Lower lobe of right lung (tissue), 2 donors: ENCODE measurements around the gene SEC31A. TPM values are rescaled to one million over a fixed set of nuclear protein-coding genes. Genes with fewer than 3 reads are reported as not detected.
"Not testable (repeated sequence)": the region's sequence is repeated elsewhere in the genome, so short reads cannot be mapped to it uniquely, and the experiment has no call there.

Source experiments
- ATAC-seq, 2 donors: fragments of 200-7000 bp; cut with Tn5 transposase; one replicate each; pipeline ENCODE4 v1.9.1; 2020 to 2022; ENCODE audit warnings: mild to moderate bottlenecking in 2 of 2, moderate library complexity in 2 of 2
- DNase-seq: peaks from one replicate; pipeline ENCODE4 v3.0.0-alpha.2; 2020
- H3K27ac ChIP-seq: fragments of 200-600 bp; one replicate; pipeline ENCODE4 v1.8.0; 2022
- H3K27me3 ChIP-seq: fragments of 200-600 bp; one replicate; pipeline ENCODE4 v1.8.0; 2022; ENCODE audit warnings: low read depth
- H3K36me3 ChIP-seq: fragments of 200-600 bp; one replicate; pipeline ENCODE4 v1.8.0; 2022; ENCODE audit warnings: mild to moderate bottlenecking
- H3K4me1 ChIP-seq: fragments of 200-600 bp; one replicate; pipeline ENCODE4 v1.8.0; 2022
- H3K4me3 ChIP-seq: fragments of 200-600 bp; one replicate; pipeline ENCODE4 v1.8.0; 2022; ENCODE audit warnings: mild to moderate bottlenecking
- H3K9me3 ChIP-seq: fragments of 200-600 bp; one replicate; pipeline ENCODE4 v1.8.0; 2022
- intact Hi-C: fragments of 100-400 bp; cut with DNase I; formaldehyde crosslinking; loops from one replicate; pipeline ENCODE4 v1.11.0; 2022
- total RNA-seq: library from RNA; stranded (reverse); fragmentation: NEBNext Ultra II Directional; extraction: Animal tissue kit (Norgen Biotek cat#: 25700); gene quantifications from one replicate; pipeline ENCODE4 v1.2.1, GENCODE V29; 2021
- TF ChIP-seq, protein P1 (sequence below): fragments of 200-600 bp; IDR thresholded peaks from one replicate; pipeline ENCODE4 v1.8.0; 2022; ENCODE audit warnings: antibody characterized with exemption, mild to moderate bottlenecking
- donor health status: DM: no; HTN: yes; CAD: no; lungs with severe emphysema.

Gene SEC31A
- total RNA-seq, 1 donor from 2014 or later, result 183 TPM

DNA sequence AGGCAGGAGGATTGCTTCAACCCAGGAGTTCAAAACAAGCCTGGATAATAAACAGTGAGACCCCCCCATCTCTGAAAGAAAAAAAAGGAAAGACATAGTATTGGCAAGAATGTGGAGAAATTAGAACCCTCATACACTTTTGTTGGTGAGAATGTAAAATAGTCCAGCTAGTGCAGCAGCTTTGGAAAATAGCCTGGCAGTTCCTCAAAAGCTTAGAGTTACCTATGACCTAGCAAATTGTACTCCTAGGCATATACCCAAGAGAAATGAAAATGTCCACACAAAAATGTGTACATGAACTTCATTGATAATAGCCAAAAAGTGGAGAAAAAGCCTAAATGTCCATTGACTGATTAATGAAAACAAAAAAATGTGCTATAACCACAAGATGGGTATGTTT lies 30.8 kb upstream of the SEC31A start:
- TF ChIP-seq, protein P1, sequence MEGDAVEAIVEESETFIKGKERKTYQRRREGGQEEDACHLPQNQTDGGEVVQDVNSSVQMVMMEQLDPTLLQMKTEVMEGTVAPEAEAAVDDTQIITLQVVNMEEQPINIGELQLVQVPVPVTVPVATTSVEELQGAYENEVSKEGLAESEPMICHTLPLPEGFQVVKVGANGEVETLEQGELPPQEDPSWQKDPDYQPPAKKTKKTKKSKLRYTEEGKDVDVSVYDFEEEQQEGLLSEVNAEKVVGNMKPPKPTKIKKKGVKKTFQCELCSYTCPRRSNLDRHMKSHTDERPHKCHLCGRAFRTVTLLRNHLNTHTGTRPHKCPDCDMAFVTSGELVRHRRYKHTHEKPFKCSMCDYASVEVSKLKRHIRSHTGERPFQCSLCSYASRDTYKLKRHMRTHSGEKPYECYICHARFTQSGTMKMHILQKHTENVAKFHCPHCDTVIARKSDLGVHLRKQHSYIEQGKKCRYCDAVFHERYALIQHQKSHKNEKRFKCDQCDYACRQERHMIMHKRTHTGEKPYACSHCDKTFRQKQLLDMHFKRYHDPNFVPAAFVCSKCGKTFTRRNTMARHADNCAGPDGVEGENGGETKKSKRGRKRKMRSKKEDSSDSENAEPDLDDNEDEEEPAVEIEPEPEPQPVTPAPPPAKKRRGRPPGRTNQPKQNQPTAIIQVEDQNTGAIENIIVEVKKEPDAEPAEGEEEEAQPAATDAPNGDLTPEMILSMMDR, result no peak
- H3K4me1 ChIP-seq, result no peaks in the 10 kb centered on the region
- intact Hi-C loops, result no loop called here
- no peak overlapping the region for H3K4me3 ChIP-seq
- peaks cover 14% of the 10 kb centered on the region for H3K36me3 ChIP-seq
- DNase-seq (no peak), ATAC-seq (no peak)
- no peak overlapping the region for H3K27ac ChIP-seq
- H3K9me3 ChIP-seq, result no peaks in the 10 kb centered on the region
- H3K27me3 ChIP-seq, result no peaks in the 10 kb centered on the region

DNA sequence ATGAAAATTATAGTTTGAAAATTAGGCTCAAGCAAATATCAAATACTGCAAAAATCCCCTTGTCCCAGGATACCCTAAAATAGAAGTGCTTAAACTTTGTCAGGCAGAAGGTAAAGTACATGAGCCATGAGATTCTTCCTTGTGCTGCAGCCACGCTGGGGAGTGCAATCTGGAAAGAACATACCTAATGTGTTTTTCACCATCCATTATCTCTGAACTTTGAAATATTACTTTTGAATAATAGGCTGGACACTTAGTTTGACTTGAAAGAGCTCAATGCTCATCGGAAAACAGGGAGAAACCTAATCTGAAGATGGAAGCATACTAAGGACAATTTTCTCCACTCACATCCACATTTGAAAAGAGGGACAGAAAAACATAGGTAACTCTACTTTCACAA lies 28.4 kb upstream of the SEC31A start:
- Histone ChIP-seq H3K4me1 (no peaks in the 10 kb centered on the region), H3K36me3 (peaks cover 14% of the 10 kb centered on the region), H3K27ac (no peak overlapping the region), H3K9me3 (no peaks in the 10 kb centered on the region), H3K27me3 (no peaks in the 10 kb centered on the region), H3K4me3 (no peak overlapping the region)
- intact Hi-C loops, result no loop called here
- ATAC-seq (no peak), DNase-seq (no peak)
- TF ChIP-seq, protein P1, result no peak

DNA sequence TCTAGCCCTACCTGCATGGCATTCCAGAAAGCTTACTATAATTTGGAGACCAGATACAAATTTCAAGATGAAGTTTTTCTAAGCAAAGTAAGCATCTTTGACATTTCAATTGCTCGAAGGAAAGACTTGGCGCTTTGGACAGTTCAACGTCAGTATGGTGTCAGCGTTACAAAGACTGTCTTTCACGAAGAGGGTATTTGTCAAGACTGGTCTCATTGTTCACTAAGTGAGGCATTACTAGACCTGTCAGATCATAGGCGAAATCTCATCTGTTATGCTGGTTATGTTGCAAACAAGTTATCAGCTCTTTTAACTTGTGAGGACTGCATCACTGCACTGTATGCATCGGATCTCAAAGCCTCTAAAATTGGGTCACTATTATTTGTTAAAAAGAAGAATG lies 27.1 kb upstream of the SEC31A start:
- DNase-seq, result no peak
- Histone ChIP-seq H3K27me3 (no peaks in the 10 kb centered on the region), H3K4me1 (no peaks in the 10 kb centered on the region), H3K4me3 (no peak overlapping the region), H3K27ac (no peak overlapping the region), H3K9me3 (no peaks in the 10 kb centered on the region), H3K36me3 (peaks cover 14% of the 10 kb centered on the region)
- TF ChIP-seq, protein P1, result no peak
- no peak for ATAC-seq
- intact Hi-C loops, result no loop called here

DNA sequence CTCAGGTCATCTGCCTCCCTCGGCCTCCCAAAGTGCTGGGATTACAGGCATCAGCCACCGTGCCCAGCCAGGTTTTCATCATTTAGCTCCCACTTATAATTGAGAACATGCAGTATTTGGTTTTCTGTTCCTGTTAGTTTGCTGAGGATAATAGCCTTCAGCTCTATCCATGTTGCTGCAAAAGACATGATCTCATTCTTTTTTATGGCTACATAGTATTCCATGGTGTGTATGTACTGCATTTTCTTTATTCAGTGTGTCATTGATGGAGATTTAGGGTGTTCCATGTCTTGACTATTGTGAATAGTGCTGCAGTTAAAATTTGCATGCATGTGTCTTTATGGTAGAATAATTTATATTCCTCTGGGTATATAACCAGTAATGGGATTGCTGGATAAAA lies 23.0 kb upstream of the SEC31A start:
- H3K4me1 ChIP-seq, H3K9me3 ChIP-seq, H3K27me3 ChIP-seq, H3K27ac ChIP-seq, ATAC-seq, H3K4me3 ChIP-seq, intact Hi-C loops, DNase-seq: not testable (repeated sequence)
- H3K36me3 ChIP-seq, result peaks cover 26% of the 10 kb centered on the region

DNA sequence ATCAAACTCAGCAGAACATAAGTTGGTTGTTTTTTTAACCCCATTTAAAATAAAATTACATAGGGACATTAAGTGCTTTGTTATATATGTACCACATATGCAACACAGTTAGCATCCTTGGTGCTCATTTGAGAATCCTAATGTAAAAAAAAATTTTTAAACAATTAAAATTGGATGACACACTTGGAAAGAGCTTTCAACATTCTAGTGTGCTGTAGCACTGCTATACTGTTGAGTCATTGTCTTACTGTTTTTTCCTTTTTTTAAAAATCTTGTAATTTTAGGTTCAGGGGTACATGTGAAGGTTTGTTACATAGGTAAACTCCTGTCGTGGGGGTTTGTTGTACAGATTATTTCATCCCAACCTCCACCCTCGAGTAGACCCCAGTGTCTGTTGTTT lies 22.4 kb upstream of the SEC31A start:
- no peaks in the 10 kb centered on the region for H3K9me3 ChIP-seq
- H3K4me3 ChIP-seq, result no peak overlapping the region
- ATAC-seq, result no peak
- TF ChIP-seq, protein P1, result no peak
- H3K27ac ChIP-seq, result no peak overlapping the region
- no peaks in the 10 kb centered on the region for H3K27me3 ChIP-seq
- H3K4me1 ChIP-seq, result no peaks in the 10 kb centered on the region
- DNase-seq, result no peak
- peaks cover 26% of the 10 kb centered on the region for H3K36me3 ChIP-seq
- intact Hi-C loops, result no loop called here

DNA sequence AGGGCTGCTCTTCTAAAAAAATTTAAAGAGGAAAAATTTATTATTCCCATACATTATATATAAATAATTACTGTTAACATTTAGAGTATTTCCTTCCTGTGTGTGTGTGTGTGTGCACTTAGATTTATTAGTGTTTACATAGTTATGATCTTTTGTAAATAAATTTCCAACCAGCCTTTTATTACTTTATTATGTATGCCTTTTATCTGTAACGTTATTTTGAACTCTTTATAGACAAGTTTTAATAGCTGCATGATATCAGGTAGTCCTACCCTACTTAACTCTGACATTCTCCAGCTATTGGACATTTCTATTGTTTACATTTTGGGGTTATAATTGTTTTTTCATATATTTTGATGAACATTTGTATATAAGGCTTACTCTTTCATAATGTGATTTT lies 18.4 kb upstream of the SEC31A start:
- DNase-seq (no peak), ATAC-seq (no peak)
- H3K9me3 ChIP-seq, result no peaks in the 10 kb centered on the region
- TF ChIP-seq, protein P1, result no peak
- no peak overlapping the region for H3K27ac ChIP-seq
- H3K36me3 ChIP-seq, result peaks cover 24% of the 10 kb centered on the region
- H3K4me1 ChIP-seq, result no peaks in the 10 kb centered on the region
- no peaks in the 10 kb centered on the region for H3K27me3 ChIP-seq
- intact Hi-C loops, result no loop called here
- H3K4me3 ChIP-seq, result no peak overlapping the region
